CD4-positive, alpha-beta T cell (primary cell): ENCODE measurements around the gene PPP2R5C. TPM values are rescaled to one million over a fixed set of nuclear protein-coding genes. Genes with fewer than 3 reads are reported as not detected.

ENCODE experiments used
- ATAC-seq: fragments of 200-7000 bp; cut with Tn5 transposase; one replicate; pipeline ENCODE4 v1.10.0; 2022; ENCODE audit warnings: mild to moderate bottlenecking; ENCODE audit not compliant: poor library complexity
- CTCF ChIA-PET: fragments of 350-600 bp; sonication (Branson Sonifier 250); formaldehyde crosslinking; loops from one replicate; lab custom pipeline; 2021; ENCODE audit warnings: antibody characterized with exemption, inconsistent platforms; lab: Charles Lee
- POLR2A ChIA-PET: fragments of 350-600 bp; sonication (Branson Sonifier 250); formaldehyde crosslinking; loops from one replicate; lab custom pipeline; 2021; ENCODE audit warnings: antibody characterized with exemption, inconsistent platforms; lab: Charles Lee
- DNase-seq, 14 experiments: peaks; one replicate each; pipeline ENCODE4 v3.0.0-alpha.2; 2013 to 2020; ENCODE audit warnings: mixed read lengths in 2 of 14
- H3K27ac ChIP-seq, 2 donors: one replicate each; pipeline versions ENCODE4 v1.5.1 to v1.7.0; 2013; ENCODE audit warnings: low read length in 2 of 2, low read depth in 1 of 2, mild to moderate bottlenecking in 1 of 2
- H3K27me3 ChIP-seq, 2 experiments: 1 replicate in 1 of 2; 2 replicates in 1 of 2; pipeline versions ENCODE4 v1.6.1 to v1.7.0; 2013; ENCODE audit warnings: low read length in 2 of 2, control low read depth in 1 of 2, mild to moderate bottlenecking in 1 of 2, moderate library complexity in 1 of 2; ENCODE audit not compliant: insufficient read depth in 2 of 2, control insufficient read depth in 1 of 2
- H3K36me3 ChIP-seq: one replicate; pipeline ENCODE4 v1.6.1; 2013; ENCODE audit warnings: low read length, control low read depth; ENCODE audit not compliant: insufficient read depth
- H3K4me1 ChIP-seq: one replicate; pipeline ENCODE4 v1.6.1; 2013; ENCODE audit warnings: low read length, control low read depth; ENCODE audit not compliant: insufficient read depth
- H3K4me3 ChIP-seq: one replicate; pipeline ENCODE4 v1.5.1; 2013; ENCODE audit warnings: mild to moderate bottlenecking, low read length, moderate library complexity
- H3K9me3 ChIP-seq, 2 experiments: 1 replicate in 1 of 2; 2 replicates in 1 of 2; pipeline versions ENCODE4 v1.6.1 to v1.7.0; 2013; ENCODE audit warnings: low read length in 2 of 2, mild to moderate bottlenecking in 2 of 2, control low read depth in 1 of 2, moderate library complexity in 1 of 2; ENCODE audit not compliant: control insufficient read depth in 1 of 2, insufficient read depth in 1 of 2
- H3K27ac Mint-ChIP-seq: one replicate; pipeline ENCODE4 v1.8.0; 2020; ENCODE audit warnings: mixed read lengths
- H3K27me3 Mint-ChIP-seq: one replicate; pipeline ENCODE4 v1.8.0; 2021; ENCODE audit warnings: mixed read lengths
- H3K36me3 Mint-ChIP-seq: one replicate; pipeline ENCODE4 v1.8.0; 2021; ENCODE audit warnings: low read depth, mixed read lengths
- H3K4me1 Mint-ChIP-seq: one replicate; pipeline ENCODE4 v1.8.0; 2021; ENCODE audit warnings: low read depth, mixed read lengths
- H3K4me3 Mint-ChIP-seq: one replicate; pipeline ENCODE4 v1.8.0; 2020; ENCODE audit warnings: mild to moderate bottlenecking, mixed read lengths
- H3K9me3 Mint-ChIP-seq: one replicate; pipeline ENCODE4 v1.8.0; 2020; ENCODE audit warnings: mixed read lengths
- CTCF ChIP-seq: fragments of 200-600 bp; IDR thresholded peaks from one replicate; pipeline ENCODE4 v1.8.0; 2022; ENCODE audit warnings: antibody characterized with exemption, mild to moderate bottlenecking
- intact Hi-C, 2 experiments: fragments of 100-400 bp; cut with DNase I in 1 of 2; cut with micrococcal nuclease in 1 of 2; formaldehyde crosslinking; loops; one replicate each; pipeline versions ENCODE4 v1.15.1 to v1.9.0; 2023 to 2025; cut with DNase I, micrococcal nuclease
- total RNA-seq, 174 experiments: library from RNA in 2 of 174; stranded (reverse) in 2 of 174; gene quantifications; one replicate each; pipeline ENCODE4 v1.2.3 and lab custom pipeline; 2021 to 2026

Gene PPP2R5C
- total RNA-seq, 2 experiments from 2014 or later = 463 to 487 TPM

- Mint-ChIP-seq H3K27me3 (no peaks in the 10 kb centered on the region), H3K4me1 (peaks cover 36% of the 10 kb centered on the region), H3K4me3 (peak overlapping the region; percentile 49), H3K36me3 (peaks cover 9% of the 10 kb centered on the region), H3K9me3 (peaks cover 1% of the 10 kb centered on the region), H3K27ac (no peak overlapping the region)
- Histone ChIP-seq H3K9me3 (peaks cover 3% of the 10 kb centered on the region in 2 experiments), H3K36me3 (no peaks in the 10 kb centered on the region), H3K27ac (no peak overlapping the region), H3K4me1 (peaks cover 12% of the 10 kb centered on the region), H3K27me3 (no peaks in the 10 kb centered on the region), H3K4me3 (no peak overlapping the region)
- CTCF ChIA-PET = interaction anchor here (2.0 kb wide), 1 partner anchor 19 kb away, joined by 10 read pairs; no protein-coding TSS in a partner anchor
- POLR2A ChIA-PET = interaction anchor here (4.1 to 6.7 kb wide), 2 partner anchors 19 to 34 kb away, joined by 68 to 73 read pairs; no protein-coding TSS in a partner anchor
- intact Hi-C loops = no loop called here
- no peak for DNase-seq
- no peak for TF ChIP-seq CTCF
- no peak for ATAC-seq
These were observed 28.7 kb downstream of the PPP2R5C start for GRCh38 chr14:101790232-101790631.

- Mint-ChIP-seq H3K36me3 (peaks cover 10% of the 10 kb centered on the region), H3K27me3 (no peaks in the 10 kb centered on the region), H3K4me3 (peak overlapping the region; percentile 84), H3K27ac (peak overlapping the region; percentile 76), H3K9me3 (peaks cover 1% of the 10 kb centered on the region), H3K4me1 (peaks cover 36% of the 10 kb centered on the region)
- peak overlapping the region in 1 of 2 donors; percentile 60 for H3K27ac ChIP-seq
- DNase-seq (peak in 3 of 14 experiments; percentile 56 to 72 (median 64)), ATAC-seq (peak; percentile 84)
- POLR2A ChIA-PET = interaction anchor here (0.7 to 6.7 kb wide), 14 partner anchors 8 to 85 kb away, joined by 3 to 73 read pairs (median 6); no protein-coding TSS in a partner anchor
- peaks cover 2% of the 10 kb centered on the region for H3K36me3 ChIP-seq
- intact Hi-C loops = loop anchor here in 1 of 2 experiments (2.0 kb wide), 2 partner anchors 19 to 33 kb away; no protein-coding TSS in a partner anchor
- CTCF ChIA-PET = interaction anchor here (1.1 to 2.0 kb wide), 2 partner anchors 21 to 52 kb away, joined by 5 to 10 read pairs; no protein-coding TSS in a partner anchor
- peaks cover 3% of the 10 kb centered on the region in 2 experiments for H3K9me3 ChIP-seq
- H3K4me3 ChIP-seq = peak overlapping the region; percentile 40
- TF ChIP-seq CTCF = no peak
- no peaks in the 10 kb centered on the region for H3K27me3 ChIP-seq
- peaks cover 12% of the 10 kb centered on the region for H3K4me1 ChIP-seq
These were observed 30.5 kb downstream of the PPP2R5C start for GRCh38 chr14:101791919-101792572.

GRCh38 chr14:101796016-101796415 is 34.5 kb downstream of the PPP2R5C start:
- Mint-ChIP-seq H3K36me3 (peaks cover 11% of the 10 kb centered on the region), H3K9me3 (peaks cover 1% of the 10 kb centered on the region), H3K4me1 (peaks cover 29% of the 10 kb centered on the region), H3K4me3 (no peak overlapping the region), H3K27ac (no peak overlapping the region), H3K27me3 (no peaks in the 10 kb centered on the region)
- no peak for ATAC-seq
- H3K4me3 ChIP-seq = no peak overlapping the region
- H3K9me3 ChIP-seq = peaks cover 3% of the 10 kb centered on the region in 2 experiments
- intact Hi-C loops = no loop called here
- H3K36me3 ChIP-seq = peaks cover 4% of the 10 kb centered on the region
- H3K27ac ChIP-seq = no peak overlapping the region
- no peaks in the 10 kb centered on the region for H3K27me3 ChIP-seq
- DNase-seq = no peak
- ChIA-PET CTCF (no interaction called here), POLR2A (no interaction called here)
- peaks cover 12% of the 10 kb centered on the region for H3K4me1 ChIP-seq
- no peak for TF ChIP-seq CTCF
